Measurements from ENCODE around the gene ESRRA.

DNA sequence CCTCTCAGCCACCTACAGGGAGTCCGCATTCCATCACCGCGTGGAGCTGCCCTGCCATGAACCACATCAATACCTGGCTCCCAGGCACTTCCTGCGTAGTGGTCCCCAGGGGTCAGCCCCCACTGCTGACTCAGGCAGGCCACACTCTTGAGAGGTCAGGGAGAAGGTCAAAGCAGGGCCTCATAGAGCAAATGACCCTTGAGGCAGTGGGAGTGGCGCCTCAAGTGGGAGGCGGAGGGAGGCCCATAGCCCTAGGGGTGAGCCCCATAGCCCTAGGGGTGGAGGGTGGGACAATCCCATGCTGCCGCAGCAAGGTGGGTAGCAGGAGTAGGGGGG, 17.6 kb downstream of the ESRRA start:
- TF ChIP-seq, protein P1, sequence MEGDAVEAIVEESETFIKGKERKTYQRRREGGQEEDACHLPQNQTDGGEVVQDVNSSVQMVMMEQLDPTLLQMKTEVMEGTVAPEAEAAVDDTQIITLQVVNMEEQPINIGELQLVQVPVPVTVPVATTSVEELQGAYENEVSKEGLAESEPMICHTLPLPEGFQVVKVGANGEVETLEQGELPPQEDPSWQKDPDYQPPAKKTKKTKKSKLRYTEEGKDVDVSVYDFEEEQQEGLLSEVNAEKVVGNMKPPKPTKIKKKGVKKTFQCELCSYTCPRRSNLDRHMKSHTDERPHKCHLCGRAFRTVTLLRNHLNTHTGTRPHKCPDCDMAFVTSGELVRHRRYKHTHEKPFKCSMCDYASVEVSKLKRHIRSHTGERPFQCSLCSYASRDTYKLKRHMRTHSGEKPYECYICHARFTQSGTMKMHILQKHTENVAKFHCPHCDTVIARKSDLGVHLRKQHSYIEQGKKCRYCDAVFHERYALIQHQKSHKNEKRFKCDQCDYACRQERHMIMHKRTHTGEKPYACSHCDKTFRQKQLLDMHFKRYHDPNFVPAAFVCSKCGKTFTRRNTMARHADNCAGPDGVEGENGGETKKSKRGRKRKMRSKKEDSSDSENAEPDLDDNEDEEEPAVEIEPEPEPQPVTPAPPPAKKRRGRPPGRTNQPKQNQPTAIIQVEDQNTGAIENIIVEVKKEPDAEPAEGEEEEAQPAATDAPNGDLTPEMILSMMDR (IDR thresholded peaks at IDR 0.05 in 8 of 11, conservative IDR thresholded peaks at IDR 0.05 in 3 of 11) = no peak
- TF ChIP-seq POLR2A (IDR thresholded peaks at IDR 0.05) = no peak
